ENCODE data around the gene UNC5C. TPM values are rescaled to one million over a fixed set of nuclear protein-coding genes. Genes with fewer than 3 reads are reported as not detected.

The UNC5C gene
- total RNA-seq, 1 experiment from 2014 or later, result not detected

- intact Hi-C loops (cut with micrococcal nuclease), result no loop called here
- no TSS peak for BruUV-seq (replicated peaks)
Observed at GRCh38 chr4:95476121-95476520, 72.7 kb downstream of the UNC5C start.

GRCh38 chr4:95472534-95472933 lies 76.2 kb downstream of the UNC5C start:
- BruUV-seq (replicated peaks), result no TSS peak
- TF ChIP-seq, protein P1, sequence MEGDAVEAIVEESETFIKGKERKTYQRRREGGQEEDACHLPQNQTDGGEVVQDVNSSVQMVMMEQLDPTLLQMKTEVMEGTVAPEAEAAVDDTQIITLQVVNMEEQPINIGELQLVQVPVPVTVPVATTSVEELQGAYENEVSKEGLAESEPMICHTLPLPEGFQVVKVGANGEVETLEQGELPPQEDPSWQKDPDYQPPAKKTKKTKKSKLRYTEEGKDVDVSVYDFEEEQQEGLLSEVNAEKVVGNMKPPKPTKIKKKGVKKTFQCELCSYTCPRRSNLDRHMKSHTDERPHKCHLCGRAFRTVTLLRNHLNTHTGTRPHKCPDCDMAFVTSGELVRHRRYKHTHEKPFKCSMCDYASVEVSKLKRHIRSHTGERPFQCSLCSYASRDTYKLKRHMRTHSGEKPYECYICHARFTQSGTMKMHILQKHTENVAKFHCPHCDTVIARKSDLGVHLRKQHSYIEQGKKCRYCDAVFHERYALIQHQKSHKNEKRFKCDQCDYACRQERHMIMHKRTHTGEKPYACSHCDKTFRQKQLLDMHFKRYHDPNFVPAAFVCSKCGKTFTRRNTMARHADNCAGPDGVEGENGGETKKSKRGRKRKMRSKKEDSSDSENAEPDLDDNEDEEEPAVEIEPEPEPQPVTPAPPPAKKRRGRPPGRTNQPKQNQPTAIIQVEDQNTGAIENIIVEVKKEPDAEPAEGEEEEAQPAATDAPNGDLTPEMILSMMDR (IDR thresholded peaks at IDR 0.05; ENCODE audit: unreplicated experiment), result no peak

More at GRCh38 chr4:95476121-95476520, 72.7 kb downstream of the UNC5C start:
- no peaks in the 10 kb centered on the region for H3K27me3 Mint-ChIP-seq (ENCODE audit: insufficient read depth, unreplicated experiment)
- ChIA-PET POLR2A (no interaction called here), CTCF (interaction anchor here (0.6 kb wide), 1 partner anchor 1138 kb away, joined by 4 read pairs; no protein-coding TSS in a partner anchor)
- H3K4me3 Mint-ChIP-seq (ENCODE audit: unreplicated experiment), result no peak overlapping the region
- no peaks in the 10 kb centered on the region for H3K4me1 Mint-ChIP-seq (ENCODE audit: insufficient read depth, unreplicated experiment)
- TF ChIP-seq, protein P1 (IDR thresholded peaks at IDR 0.05; ENCODE audit: unreplicated experiment), result no peak
- H3K9me3 Mint-ChIP-seq (ENCODE audit: unreplicated experiment), result peaks cover 7% of the 10 kb centered on the region
- H3K27ac Mint-ChIP-seq (ENCODE audit: low read depth, unreplicated experiment), result no peak overlapping the region
- H3K36me3 Mint-ChIP-seq (ENCODE audit: insufficient read depth, unreplicated experiment), result no peaks in the 10 kb centered on the region
- DNase-seq (ENCODE audit: unreplicated experiment), result no peak

GRCh38 chr4:95470622-95471021 lies 78.2 kb downstream of the UNC5C start:
- H3K27ac Mint-ChIP-seq (ENCODE audit: low read depth, unreplicated experiment), result no peak overlapping the region
- no peak overlapping the region for H3K4me3 Mint-ChIP-seq (ENCODE audit: unreplicated experiment)

More at GRCh38 chr4:95472534-95472933, 76.2 kb downstream of the UNC5C start:
- CTCF ChIA-PET, result no interaction called here
- POLR2A ChIA-PET, result no interaction called here
- H3K4me3 Mint-ChIP-seq (ENCODE audit: unreplicated experiment), result no peak overlapping the region
- no peaks in the 10 kb centered on the region for H3K27me3 Mint-ChIP-seq (ENCODE audit: insufficient read depth, unreplicated experiment)
- H3K9me3 Mint-ChIP-seq (ENCODE audit: unreplicated experiment), result no peaks in the 10 kb centered on the region
- no peak overlapping the region for H3K27ac Mint-ChIP-seq (ENCODE audit: low read depth, unreplicated experiment)
- no peak for DNase-seq (ENCODE audit: unreplicated experiment)
- H3K36me3 Mint-ChIP-seq (ENCODE audit: insufficient read depth, unreplicated experiment), result no peaks in the 10 kb centered on the region
- intact Hi-C loops (cut with micrococcal nuclease), result no loop called here
- no peaks in the 10 kb centered on the region for H3K4me1 Mint-ChIP-seq (ENCODE audit: insufficient read depth, unreplicated experiment)

DNA sequence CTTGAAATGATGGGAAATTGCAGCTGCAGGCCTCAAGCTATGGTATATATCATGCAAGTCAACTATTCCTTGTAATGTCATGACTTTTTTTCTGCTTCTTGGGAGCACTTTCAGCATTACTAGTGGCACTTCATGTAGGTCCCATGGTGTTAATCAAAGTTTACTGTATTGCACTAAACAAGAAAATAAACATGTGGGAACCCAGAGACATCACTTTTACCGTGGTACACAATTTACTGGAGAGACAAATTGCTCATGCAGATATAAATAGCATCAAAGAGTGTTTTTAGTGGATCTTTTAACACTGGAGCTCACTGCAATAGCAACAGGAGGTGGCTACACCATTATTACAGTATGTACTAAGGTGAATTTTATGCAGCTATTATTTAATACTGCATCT lies 79.2 kb downstream of the UNC5C start:
- no TSS peak for BruUV-seq (replicated peaks)
- Mint-ChIP-seq H3K9me3 (ENCODE audit: unreplicated experiment) (no peaks in the 10 kb centered on the region), H3K4me1 (ENCODE audit: insufficient read depth, unreplicated experiment) (peaks cover 5% of the 10 kb centered on the region), H3K27ac (ENCODE audit: low read depth, unreplicated experiment) (no peak overlapping the region), H3K27me3 (ENCODE audit: insufficient read depth, unreplicated experiment) (no peaks in the 10 kb centered on the region), H3K4me3 (ENCODE audit: unreplicated experiment) (no peak overlapping the region), H3K36me3 (ENCODE audit: insufficient read depth, unreplicated experiment) (no peaks in the 10 kb centered on the region)
- ChIA-PET POLR2A (no interaction called here), CTCF (no interaction called here)
- DNase-seq (ENCODE audit: unreplicated experiment), result no peak
- TF ChIP-seq, protein P1 (IDR thresholded peaks at IDR 0.05; ENCODE audit: unreplicated experiment), result no peak
- intact Hi-C loops (cut with micrococcal nuclease), result no loop called here

More at GRCh38 chr4:95470622-95471021, 78.2 kb downstream of the UNC5C start:
- Mint-ChIP-seq H3K9me3 (ENCODE audit: unreplicated experiment) (no peaks in the 10 kb centered on the region), H3K36me3 (ENCODE audit: insufficient read depth, unreplicated experiment) (no peaks in the 10 kb centered on the region), H3K4me1 (ENCODE audit: insufficient read depth, unreplicated experiment) (no peaks in the 10 kb centered on the region), H3K27me3 (ENCODE audit: insufficient read depth, unreplicated experiment) (no peaks in the 10 kb centered on the region)
- no TSS peak for BruUV-seq (replicated peaks)
- POLR2A ChIA-PET, result interaction anchor here (0.6 kb wide), 1 partner anchor 847 kb away, joined by 3 read pairs; no protein-coding TSS in a partner anchor
- intact Hi-C loops (cut with micrococcal nuclease), result no loop called here
- TF ChIP-seq, protein P1 (IDR thresholded peaks at IDR 0.05; ENCODE audit: unreplicated experiment), result no peak
- no peak for DNase-seq (ENCODE audit: unreplicated experiment)
- CTCF ChIA-PET, result interaction anchor here (0.6 kb wide), 1 partner anchor 167 kb away, joined by 3 read pairs; no protein-coding TSS in a partner anchor
